ENCODE results near the gene SART3.

GRCh38 chr12:108591267-108591980, 30.5 kb upstream of the SART3 start:
- no peak for TF ChIP-seq CTCF (IDR thresholded peaks at IDR 0.05)
- no peak for TF ChIP-seq POLR2A (IDR thresholded peaks at IDR 0.05)
